SK-N-SH treated with all-trans-retinoic acid at 6 μM for 48 hours (cell line): ENCODE results near the gene RNF111.

Source experiments
- CSDC2 ChIP-seq: fragments of 250-450 bp; sonication (Bioruptor Pico); IDR thresholded peaks from 2 replicates; pipeline ENCODE4 v1.5.0; 2020; ENCODE audit warnings: mild to moderate bottlenecking, moderate library complexity
- ISL1 ChIP-seq: fragments of 250-450 bp; sonication (Bioruptor Pico); IDR thresholded peaks from 2 replicates; pipeline ENCODE4 v2.1.2; 2022; ENCODE audit warnings: mild to moderate bottlenecking, moderate library complexity
- OSR1 ChIP-seq: fragments of 250-450 bp; sonication (Bioruptor Pico); IDR thresholded peaks from 2 replicates; pipeline ENCODE4 v1.8.0; 2022; ENCODE audit warnings: moderate library complexity, mild to moderate bottlenecking, inconsistent platforms
- ZFP3 ChIP-seq: fragments of 250-450 bp; sonication (Bioruptor Pico); IDR thresholded peaks from 2 replicates; pipeline ENCODE4 v1.5.0; 2020; ENCODE audit warnings: mild to moderate bottlenecking, moderate library complexity
- ZNF565 ChIP-seq: fragments of 450-650 bp; formaldehyde crosslinking; conservative IDR thresholded peaks from 2 replicates; pipeline ENCODE4 v1.5.0; 2020; ENCODE audit warnings: low read depth, mild to moderate bottlenecking, moderate library complexity
- TF ChIP-seq, protein P1 (sequence below): fragments of 250-450 bp; sonication (Bioruptor Pico); IDR thresholded peaks from 2 replicates; pipeline ENCODE4 v1.8.0; 2020; ENCODE audit warnings: mild to moderate bottlenecking, moderate library complexity, borderline replicate concordance
- TF ChIP-seq, protein P2 (sequence below): fragments of 250-450 bp; sonication (Bioruptor Pico); IDR thresholded peaks from 2 replicates; pipeline ENCODE4 v1.5.1; 2020; ENCODE audit warnings: low read depth, mild to moderate bottlenecking, moderate library complexity
- TF ChIP-seq, protein P3 (sequence below): fragments of 250-450 bp; sonication (Bioruptor Pico); IDR thresholded peaks from 2 replicates; pipeline ENCODE4 v1.5.1; 2021; ENCODE audit warnings: mild to moderate bottlenecking, moderate library complexity

- TF ChIP-seq, protein P1, sequence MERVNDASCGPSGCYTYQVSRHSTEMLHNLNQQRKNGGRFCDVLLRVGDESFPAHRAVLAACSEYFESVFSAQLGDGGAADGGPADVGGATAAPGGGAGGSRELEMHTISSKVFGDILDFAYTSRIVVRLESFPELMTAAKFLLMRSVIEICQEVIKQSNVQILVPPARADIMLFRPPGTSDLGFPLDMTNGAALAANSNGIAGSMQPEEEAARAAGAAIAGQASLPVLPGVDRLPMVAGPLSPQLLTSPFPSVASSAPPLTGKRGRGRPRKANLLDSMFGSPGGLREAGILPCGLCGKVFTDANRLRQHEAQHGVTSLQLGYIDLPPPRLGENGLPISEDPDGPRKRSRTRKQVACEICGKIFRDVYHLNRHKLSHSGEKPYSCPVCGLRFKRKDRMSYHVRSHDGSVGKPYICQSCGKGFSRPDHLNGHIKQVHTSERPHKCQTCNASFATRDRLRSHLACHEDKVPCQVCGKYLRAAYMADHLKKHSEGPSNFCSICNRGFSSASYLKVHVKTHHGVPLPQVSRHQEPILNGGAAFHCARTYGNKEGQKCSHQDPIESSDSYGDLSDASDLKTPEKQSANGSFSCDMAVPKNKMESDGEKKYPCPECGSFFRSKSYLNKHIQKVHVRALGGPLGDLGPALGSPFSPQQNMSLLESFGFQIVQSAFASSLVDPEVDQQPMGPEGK (CRISPR knock-in tag), result no peak
- TF ChIP-seq ZFP3 (CRISPR knock-in tag) (no peak), ZNF565 (CRISPR knock-in tag) (no peak), OSR1 (CRISPR knock-in tag) (no peak), ISL1 (CRISPR knock-in tag) (no peak), CSDC2 (no peak)
- TF ChIP-seq, protein P2, sequence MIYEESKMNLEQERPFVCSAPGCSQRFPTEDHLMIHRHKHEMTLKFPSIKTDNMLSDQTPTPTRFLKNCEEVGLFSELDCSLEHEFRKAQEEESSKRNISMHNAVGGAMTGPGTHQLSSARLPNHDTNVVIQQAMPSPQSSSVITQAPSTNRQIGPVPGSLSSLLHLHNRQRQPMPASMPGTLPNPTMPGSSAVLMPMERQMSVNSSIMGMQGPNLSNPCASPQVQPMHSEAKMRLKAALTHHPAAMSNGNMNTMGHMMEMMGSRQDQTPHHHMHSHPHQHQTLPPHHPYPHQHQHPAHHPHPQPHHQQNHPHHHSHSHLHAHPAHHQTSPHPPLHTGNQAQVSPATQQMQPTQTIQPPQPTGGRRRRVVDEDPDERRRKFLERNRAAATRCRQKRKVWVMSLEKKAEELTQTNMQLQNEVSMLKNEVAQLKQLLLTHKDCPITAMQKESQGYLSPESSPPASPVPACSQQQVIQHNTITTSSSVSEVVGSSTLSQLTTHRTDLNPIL (CRISPR knock-in tag), result no peak
- TF ChIP-seq, protein P3, sequence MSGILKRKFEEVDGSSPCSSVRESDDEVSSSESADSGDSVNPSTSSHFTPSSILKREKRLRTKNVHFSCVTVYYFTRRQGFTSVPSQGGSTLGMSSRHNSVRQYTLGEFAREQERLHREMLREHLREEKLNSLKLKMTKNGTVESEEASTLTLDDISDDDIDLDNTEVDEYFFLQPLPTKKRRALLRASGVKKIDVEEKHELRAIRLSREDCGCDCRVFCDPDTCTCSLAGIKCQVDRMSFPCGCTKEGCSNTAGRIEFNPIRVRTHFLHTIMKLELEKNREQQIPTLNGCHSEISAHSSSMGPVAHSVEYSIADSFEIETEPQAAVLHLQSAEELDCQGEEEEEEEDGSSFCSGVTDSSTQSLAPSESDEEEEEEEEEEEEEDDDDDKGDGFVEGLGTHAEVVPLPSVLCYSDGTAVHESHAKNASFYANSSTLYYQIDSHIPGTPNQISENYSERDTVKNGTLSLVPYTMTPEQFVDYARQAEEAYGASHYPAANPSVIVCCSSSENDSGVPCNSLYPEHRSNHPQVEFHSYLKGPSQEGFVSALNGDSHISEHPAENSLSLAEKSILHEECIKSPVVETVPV (CRISPR knock-in tag), result no peak
Observed at GRCh38 chr15:59105854-59106253, 118.4 kb downstream of the RNF111 start.
